HepG2 (cell line): ENCODE measurements around the gene B3GNT9. TPM values are rescaled to one million over a fixed set of nuclear protein-coding genes. Genes with fewer than 3 reads are reported as not detected.

ENCODE experiments used
- ATAC-seq: fragments of 200-7000 bp; cut with Tn5 transposase; 3 replicates; pipeline ENCODE4 v1.9.1; 2020; ENCODE audit warnings: mild to moderate bottlenecking, moderate library complexity
- BruUV-seq: library from RNA; stranded (reverse); fragments of 400-500 nt; replicated peaks from 2 replicates; lab custom pipeline; 2021; lab: Mats Ljungman, UMichigan
- CTCF ChIA-PET: fragments of 300-600 bp; formaldehyde crosslinking; extraction: SDS; loops from one replicate; lab custom pipeline; 2021; ENCODE audit warnings: low total read pairs, inconsistent platforms, low intra/inter-chr PET ratio; lab: Yijun Ruan, JAX
- POLR2A ChIA-PET: fragments of 350-600 bp; sonication (Branson Sonifier 250); formaldehyde crosslinking; loops from one replicate; lab custom pipeline; 2020; ENCODE audit warnings: antibody characterized with exemption, inconsistent platforms; lab: Yijun Ruan, JAX
- DNase-seq: peaks from one replicate; pipeline ENCODE4 v3.0.0-alpha.2; 2015; ENCODE audit warnings: low spot score
- FAIRE-seq: peaks from 3 replicates; lab custom pipeline; 2011; peaks lifted over from hg19 to GRCh38; lab: Jason Lieb, UNC
- H2AFZ ChIP-seq: one replicate; pipeline ENCODE4 v1.6.1; 2011; ENCODE audit warnings: low read length, inconsistent platforms
- H3K27ac ChIP-seq: fragments of 300-600 bp; 3 replicates; pipeline ENCODE4 v1.8.0; 2011; ENCODE audit warnings: mixed run types, mild to moderate bottlenecking, mixed read lengths, low read length, inconsistent platforms; ENCODE audit not compliant: insufficient read depth; ENCODE audit errors: extremely low read length
- H3K27me3 ChIP-seq, 2 experiments: fragments of 200-600 bp in 1 of 2; 2 replicates in 1 of 2; 3 replicates in 1 of 2; pipeline versions ENCODE4 v1.6.0 to v1.8.0; 2011; ENCODE audit warnings: low read length in 2 of 2, mild to moderate bottlenecking in 2 of 2, moderate library complexity in 2 of 2, inconsistent platforms in 1 of 2; ENCODE audit not compliant: insufficient read depth in 2 of 2, control insufficient read depth in 1 of 2
- H3K36me3 ChIP-seq, 2 experiments: fragments of 200-600 bp in 1 of 2; replicated peaks in 1 of 2; 2 replicates in 1 of 2; 3 replicates in 1 of 2; pipeline versions ENCODE4 v1.5.1 to v1.8.0; 2011; ENCODE audit warnings: low read length in 2 of 2, inconsistent platforms in 1 of 2; ENCODE audit not compliant: insufficient read depth in 2 of 2, control insufficient read depth in 1 of 2
- H3K4me1 ChIP-seq: 2 replicates; pipeline ENCODE4 v1.5.1; 2012; ENCODE audit warnings: low read length, inconsistent platforms; ENCODE audit not compliant: insufficient read depth
- H3K4me2 ChIP-seq: 2 replicates; pipeline ENCODE4 v1.6.0; 2011; ENCODE audit warnings: low read depth, low read length, inconsistent platforms
- H3K4me3 ChIP-seq, 3 experiments: fragments of 200-600 bp in 1 of 3; sonication (generic), shearing (Covaris generic) in 1 of 3; replicated peaks in 1 of 3; 2 replicates each; pipeline ENCODE4 v1.5.1; 2011 to 2016; ENCODE audit warnings: low read length in 3 of 3, inconsistent platforms in 2 of 3, low read depth in 2 of 3, mild to moderate bottlenecking in 2 of 3, control low read depth in 1 of 3, mixed read lengths in 1 of 3; ENCODE audit not compliant: insufficient read depth in 1 of 3
- H3K79me2 ChIP-seq: one replicate; pipeline ENCODE4 v1.6.1; 2011; ENCODE audit warnings: low read length, inconsistent platforms; ENCODE audit not compliant: insufficient read depth
- H3K9ac ChIP-seq: 2 replicates; pipeline ENCODE4 v1.6.0; 2011; ENCODE audit warnings: mild to moderate bottlenecking, low read depth, low read length, inconsistent platforms; ENCODE audit not compliant: insufficient read depth
- H3K9me3 ChIP-seq: 2 replicates; pipeline ENCODE4 v1.5.1; 2012; ENCODE audit warnings: mild to moderate bottlenecking, low read length
- H4K20me1 ChIP-seq: 2 replicates; pipeline ENCODE4 v1.6.0; 2011; ENCODE audit warnings: inconsistent platforms, mild to moderate bottlenecking, low read length, moderate library complexity; ENCODE audit not compliant: insufficient read depth
- AHDC1 ChIP-seq: sonication (generic); formaldehyde crosslinking; IDR thresholded peaks from 2 replicates; pipeline ENCODE4 v1.5.1; 2020; ENCODE audit warnings: mild to moderate bottlenecking, missing genetic modification reagents, borderline replicate concordance
- FOXK2 ChIP-seq: fragments of 450-650 bp; IDR thresholded peaks from 2 replicates; pipeline ENCODE4 v1.6.1; 2016
- FOXP1 ChIP-seq, 2 experiments: fragments of 450-650 bp in 1 of 2; IDR thresholded peaks; 2 replicates each; pipeline ENCODE4 v1.6.1; 2017 to 2018; ENCODE audit warnings: antibody characterized with exemption in 1 of 2
- GATAD1 ChIP-seq: IDR thresholded peaks from 2 replicates; pipeline ENCODE4 v1.6.1; 2016; ENCODE audit warnings: missing genetic modification reagents, missing compliant biosample characterization
- HMGA1 ChIP-seq: sonication (generic); formaldehyde crosslinking; conservative IDR thresholded peaks from 2 replicates; pipeline ENCODE4 v1.4.0; 2020; ENCODE audit warnings: missing genetic modification reagents
- IRF2 ChIP-seq: IDR thresholded peaks from 2 replicates; pipeline ENCODE4 v1.6.1; 2018; ENCODE audit warnings: missing genetic modification reagents, missing compliant biosample characterization
- KDM5A ChIP-seq: fragments of 200-600 bp; sonication (generic); IDR thresholded peaks from 2 replicates; pipeline ENCODE4 v1.7.0; 2018; ENCODE audit warnings: antibody characterized with exemption, mild to moderate bottlenecking, low read length, borderline replicate concordance
- MEIS1 ChIP-seq: sonication (generic); formaldehyde crosslinking; IDR thresholded peaks from 2 replicates; pipeline ENCODE4 v1.9.0; 2021; ENCODE audit warnings: mild to moderate bottlenecking, missing genetic modification reagents, moderate library complexity, borderline replicate concordance
- NFYB ChIP-seq: sonication (generic); formaldehyde crosslinking; IDR thresholded peaks from 2 replicates; pipeline ENCODE4 v1.4.0; 2020; ENCODE audit warnings: missing genetic modification reagents
- SMAD3 ChIP-seq: sonication (generic); formaldehyde crosslinking; IDR thresholded peaks from 2 replicates; pipeline ENCODE4 v1.4.0; 2020; ENCODE audit warnings: missing genetic modification reagents
- TEAD2 ChIP-seq: sonication (generic); formaldehyde crosslinking; IDR thresholded peaks from 2 replicates; pipeline ENCODE4 v1.9.0; 2021; ENCODE audit warnings: missing genetic modification reagents
- ZBTB38 ChIP-seq: sonication (generic); formaldehyde crosslinking; IDR thresholded peaks from 2 replicates; pipeline ENCODE4 v1.5.1; 2020; ENCODE audit warnings: mild to moderate bottlenecking, missing genetic modification reagents
- ZNF3 ChIP-seq: IDR thresholded peaks from 2 replicates; pipeline ENCODE4 v1.7.0; 2017; ENCODE audit warnings: inconsistent platforms
- ZNF670 ChIP-seq: sonication (generic); formaldehyde crosslinking; IDR thresholded peaks from 2 replicates; pipeline ENCODE4 v1.8.0; 2022; ENCODE audit warnings: mild to moderate bottlenecking, missing genetic modification reagents, borderline replicate concordance
- WGBS: methylation state at CpG from one replicate; pipeline ENCODE4 v1.1.6; 2017; ENCODE audit warnings: low lambda C conversion rate; 5-methylcytosine and 5-hydroxymethylcytosine counted together
- in situ Hi-C: cut with HindIII; loops from 2 replicates; pipeline ENCODE4 v1.10.0; 2017; ENCODE audit warnings: low pct_unique_long_range_greater_than_20kb; ENCODE audit not compliant: extremely low pct_ligation_motif_present
- intact Hi-C: fragments of 100-400 bp; cut with micrococcal nuclease; formaldehyde crosslinking; loops from one replicate; pipeline ENCODE4 v1.10.0; 2022; ENCODE audit not compliant: unreplicated experiment
- polyA plus RNA-seq, 8 experiments: library from polyadenylated mRNA; depleted of rRNA in 3 of 8; stranded (reverse) in 7 of 8; unstranded in 1 of 8; fragments of >200 nt; fragmentation: Illumina TruSeq in 4 of 8; extraction: Trizol in 4 of 8; gene quantifications; 2 replicates each; pipeline versions ENCODE4 v1.2.1 to v1.2.3, GENCODE V29; 2011 to 2016; ENCODE audit warnings: low read depth in 4 of 8, missing spikeins in 1 of 8, mixed read lengths in 1 of 8; ENCODE audit not compliant: insufficient read depth in 1 of 8
- total RNA-seq, 5 experiments: library from RNA; depleted of rRNA; stranded (reverse); fragments of >200 nt; fragmentation: Illumina TruSeq; extraction: Trizol; gene quantifications; 2 replicates each; pipeline ENCODE4 v1.2.3, GENCODE V29; 2016; ENCODE audit warnings: low read depth in 1 of 5
- TF ChIP-seq, protein P1 (sequence below): sonication (generic); formaldehyde crosslinking; IDR thresholded peaks from 2 replicates; pipeline ENCODE4 v1.8.1; 2022; ENCODE audit warnings: mild to moderate bottlenecking, missing genetic modification reagents
- TF ChIP-seq, protein P2 (sequence below): sonication (generic); formaldehyde crosslinking; IDR thresholded peaks from 2 replicates; pipeline ENCODE4 v1.9.0; 2022; ENCODE audit warnings: low read depth, missing genetic modification reagents

Gene B3GNT9
- total and polyA plus RNA-seq, 2 of the 13 experiments (the other 11 are each of a cell fraction or from before 2014, with no cell fraction given) = 1.5 to 3.1 TPM

DNA sequence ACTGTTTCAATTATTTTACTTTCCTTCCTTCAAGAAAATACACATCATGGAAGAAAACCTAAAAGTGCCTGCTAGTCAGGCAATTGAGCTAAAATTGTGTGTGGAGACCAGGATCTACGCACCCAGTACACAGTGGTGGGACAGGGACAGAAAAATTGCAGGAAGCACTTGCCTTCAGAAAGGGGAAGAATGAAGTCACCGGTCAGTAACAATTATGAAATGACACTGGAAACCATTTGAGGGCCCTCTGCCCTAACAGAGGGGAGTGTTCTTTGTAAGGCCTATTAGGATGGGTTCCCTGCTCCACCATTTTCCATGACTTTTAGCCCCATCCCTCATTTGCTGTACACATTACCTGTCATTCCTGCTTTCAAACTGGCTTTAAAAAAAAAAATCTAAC lies 45.6 kb downstream of the B3GNT9 start:
- Histone ChIP-seq H3K27ac (no peak overlapping the region), H3K27me3 (no peaks in the 10 kb centered on the region; a peak in 1 of 5 replicates), H4K20me1 (no peaks in the 10 kb centered on the region; the same call in 1 of the 2 replicates), H3K4me3 (no peak overlapping the region), H3K9ac (no peak overlapping the region), H3K79me2 (peaks cover 4% of the 10 kb centered on the region), H3K4me1 (peaks cover 13% of the 10 kb centered on the region), H3K9me3 (no peaks in the 10 kb centered on the region), H3K4me2 (no peak overlapping the region), H2AFZ (no peak overlapping the region), H3K36me3 (peaks cover 0 to 5% of the 10 kb centered on the region in 2 experiments; a peak in 3 of 5 replicates)
- ATAC-seq (no peak), FAIRE-seq (no peak), DNase-seq (no peak)
- CTCF ChIA-PET = interaction anchor here (2.4 kb wide), 1 partner anchor 50 kb away, joined by 20 read pairs; no protein-coding TSS in a partner anchor
- POLR2A ChIA-PET = no interaction called here
- in situ Hi-C loops = no loop called here
- 89% methylated on average over 2 of the region's 2 CpGs for WGBS
- intact Hi-C loops = no loop called here
- BruUV-seq = no TSS peak
- TF ChIP-seq KDM5A (no peak), IRF2 (CRISPR knock-in tag) (no peak), MEIS1 (CRISPR knock-in tag) (no peak), FOXP1 (IDR thresholded peaks at IDR 0.05) (no peak), FOXP1 (CRISPR knock-in tag; IDR thresholded peaks at IDR 0.05) (no peak), NFYB (CRISPR knock-in tag) (no peak), AHDC1 (CRISPR knock-in tag) (no peak), ZNF3 (CRISPR knock-in tag) (no peak), GATAD1 (CRISPR knock-in tag) (no peak), SMAD3 (no peak), HMGA1 (CRISPR knock-in tag) (no peak), ZNF670 (no peak), TEAD2 (CRISPR knock-in tag) (no peak), ZBTB38 (CRISPR knock-in tag) (no peak), FOXK2 (no peak)
- TF ChIP-seq, protein P1, sequence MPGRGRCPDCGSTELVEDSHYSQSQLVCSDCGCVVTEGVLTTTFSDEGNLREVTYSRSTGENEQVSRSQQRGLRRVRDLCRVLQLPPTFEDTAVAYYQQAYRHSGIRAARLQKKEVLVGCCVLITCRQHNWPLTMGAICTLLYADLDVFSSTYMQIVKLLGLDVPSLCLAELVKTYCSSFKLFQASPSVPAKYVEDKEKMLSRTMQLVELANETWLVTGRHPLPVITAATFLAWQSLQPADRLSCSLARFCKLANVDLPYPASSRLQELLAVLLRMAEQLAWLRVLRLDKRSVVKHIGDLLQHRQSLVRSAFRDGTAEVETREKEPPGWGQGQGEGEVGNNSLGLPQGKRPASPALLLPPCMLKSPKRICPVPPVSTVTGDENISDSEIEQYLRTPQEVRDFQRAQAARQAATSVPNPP (CRISPR knock-in tag) = no peak
- TF ChIP-seq, protein P2, sequence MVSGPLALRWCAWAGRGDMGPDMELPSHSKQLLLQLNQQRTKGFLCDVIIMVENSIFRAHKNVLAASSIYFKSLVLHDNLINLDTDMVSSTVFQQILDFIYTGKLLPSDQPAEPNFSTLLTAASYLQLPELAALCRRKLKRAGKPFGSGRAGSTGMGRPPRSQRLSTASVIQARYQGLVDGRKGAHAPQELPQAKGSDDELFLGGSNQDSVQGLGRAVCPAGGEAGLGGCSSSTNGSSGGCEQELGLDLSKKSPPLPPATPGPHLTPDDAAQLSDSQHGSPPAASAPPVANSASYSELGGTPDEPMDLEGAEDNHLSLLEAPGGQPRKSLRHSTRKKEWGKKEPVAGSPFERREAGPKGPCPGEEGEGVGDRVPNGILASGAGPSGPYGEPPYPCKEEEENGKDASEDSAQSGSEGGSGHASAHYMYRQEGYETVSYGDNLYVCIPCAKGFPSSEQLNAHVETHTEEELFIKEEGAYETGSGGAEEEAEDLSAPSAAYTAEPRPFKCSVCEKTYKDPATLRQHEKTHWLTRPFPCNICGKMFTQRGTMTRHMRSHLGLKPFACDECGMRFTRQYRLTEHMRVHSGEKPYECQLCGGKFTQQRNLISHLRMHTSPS (CRISPR knock-in tag) = no peak
